GM18868 (cell line): ENCODE data around the gene TEP1.

Experiments used
- ATAC-seq: cut with Tn5 transposase; IDR thresholded peaks from one replicate; pipeline ENCODE4 v1.9.1; 2021; ENCODE audit warnings: mild to moderate bottlenecking, moderate library complexity; ENCODE audit not compliant: unreplicated experiment

TEP1 gene

DNA sequence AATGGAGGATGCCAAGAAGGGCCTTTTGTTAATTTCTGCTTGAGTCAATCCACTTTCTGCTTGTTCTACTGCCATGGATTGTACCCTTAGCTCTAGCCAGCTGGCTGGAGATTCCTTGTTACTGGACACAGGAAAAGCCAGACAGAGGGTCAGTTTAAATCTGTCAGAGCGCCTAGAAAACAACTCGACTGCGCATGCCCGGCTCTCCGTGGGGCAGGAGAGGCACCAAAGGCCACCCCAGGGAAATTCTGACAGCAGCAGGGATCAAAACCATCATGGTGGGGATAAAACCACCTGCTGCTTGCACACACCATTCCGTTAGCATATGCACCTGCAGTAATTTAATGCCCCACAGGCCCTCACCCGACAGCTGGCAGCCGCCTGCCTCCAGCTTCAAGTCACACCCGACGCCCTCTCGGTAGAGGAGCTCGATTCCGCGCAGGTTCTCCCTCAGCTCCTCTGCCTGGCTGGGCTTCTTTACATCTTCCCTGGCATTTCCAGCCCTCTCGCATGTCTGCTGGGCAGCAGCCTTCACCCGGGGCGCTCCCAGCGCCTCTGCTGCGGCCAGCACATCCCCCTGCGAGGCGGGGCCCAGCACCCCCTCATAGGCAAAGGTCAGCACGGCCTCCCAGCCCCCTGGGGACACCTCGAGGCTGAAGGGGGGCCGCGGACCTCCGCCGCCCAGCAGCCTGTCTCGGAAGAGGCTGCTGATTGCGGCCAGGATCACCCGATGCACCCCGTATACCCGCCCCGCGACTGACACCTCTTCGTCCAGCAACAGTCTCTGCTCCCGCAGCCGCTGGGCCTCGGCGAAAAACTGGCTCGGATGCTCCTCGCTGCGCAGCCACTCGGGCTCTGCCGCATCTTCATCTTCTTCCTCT is 21.6 kb upstream of the TEP1 start:
- no peak for ATAC-seq

DNA sequence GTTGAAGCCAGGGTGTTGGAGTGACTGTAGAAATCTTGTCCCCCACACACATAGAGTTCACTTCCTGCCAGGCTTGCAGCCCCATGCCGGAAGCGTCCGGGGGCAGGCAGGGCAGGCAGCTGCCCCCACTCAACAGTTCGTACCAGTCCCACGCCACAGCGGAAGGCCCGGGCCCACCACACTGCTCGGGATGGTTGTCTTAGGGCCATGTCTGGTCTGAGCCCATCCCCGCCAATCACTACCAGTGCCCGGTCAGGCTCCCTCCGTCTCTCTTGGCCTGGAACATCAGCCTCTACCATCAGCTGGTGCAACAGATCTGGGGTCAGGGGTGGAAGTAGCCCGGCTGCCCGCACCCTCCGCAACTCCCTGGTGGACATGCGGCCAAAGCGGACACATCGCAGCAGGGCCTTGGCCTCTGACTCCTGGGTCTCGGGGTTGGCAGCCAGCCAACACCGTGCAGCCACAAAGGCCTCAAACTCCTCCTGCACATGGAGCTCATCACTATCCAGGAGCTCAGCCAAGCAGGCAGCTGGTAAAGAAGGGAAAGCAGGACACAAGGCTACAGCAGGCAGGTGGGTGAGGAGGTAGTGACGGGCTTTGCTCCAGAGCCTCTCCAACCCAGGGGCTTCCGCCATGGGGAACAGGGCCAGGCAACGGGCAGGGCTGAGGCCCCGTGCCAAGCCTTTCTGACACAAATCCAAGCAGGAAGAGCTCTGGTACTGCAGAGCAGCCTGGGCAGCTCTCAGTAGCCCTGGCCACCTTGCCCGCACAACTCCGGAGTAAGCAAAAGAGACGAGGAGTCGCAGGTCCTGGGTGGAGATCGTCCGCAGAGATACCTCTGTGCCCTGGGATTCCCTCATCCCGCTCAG is 16.7 kb upstream of the TEP1 start:
- ATAC-seq: no peak

GRCh38 chr14:20428802-20429201 is 15.5 kb upstream of the TEP1 start:
- ATAC-seq: no peak

DNA sequence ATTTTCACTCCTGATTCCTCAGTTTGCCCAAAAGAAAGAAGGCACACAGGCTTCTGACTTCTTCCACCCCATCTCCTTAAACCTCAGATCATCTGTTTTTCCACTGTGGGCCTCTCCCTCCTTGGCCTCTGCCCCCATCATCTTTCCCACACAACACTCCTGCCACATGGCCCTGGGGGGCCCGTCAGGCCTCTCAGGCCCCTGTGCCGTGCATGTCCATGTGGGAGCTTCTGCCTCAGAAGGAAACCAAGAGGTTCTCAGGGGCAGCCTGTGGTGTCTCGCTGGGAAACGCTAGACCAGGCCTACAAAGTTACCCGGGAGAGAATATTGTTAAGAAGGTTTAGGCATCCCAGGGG is 14.7 kb upstream of the TEP1 start:
- peak; percentile 37 for ATAC-seq

- peak; percentile 86 for ATAC-seq
Observed at GRCh38 chr14:20427231-20428009, 14.1 kb upstream of the TEP1 start.

DNA sequence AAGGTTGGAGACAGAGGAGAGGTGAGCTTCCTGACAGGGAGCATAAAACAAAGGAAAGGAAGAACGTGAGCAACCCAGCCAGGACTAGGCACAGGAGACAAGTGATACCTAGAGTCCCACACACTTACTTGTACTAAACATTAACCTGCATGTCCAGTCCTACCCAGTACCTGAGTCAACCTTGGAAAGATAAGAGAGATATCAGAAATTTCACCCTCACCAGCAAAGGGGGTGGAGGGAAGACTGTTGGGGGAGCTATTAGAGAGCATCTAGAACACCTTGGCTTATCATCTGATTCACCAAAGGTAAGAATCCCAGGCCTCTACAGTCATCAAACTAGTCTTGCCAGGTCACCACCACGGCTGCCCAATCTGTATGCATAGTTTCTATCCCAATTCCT is 11.6 kb upstream of the TEP1 start:
- ATAC-seq: no peak

GRCh38 chr14:20422886-20423285 is 9.6 kb upstream of the TEP1 start:
- ATAC-seq: no peak

- no peak for ATAC-seq
Observed at GRCh38 chr14:20421267-20421666, 8.0 kb upstream of the TEP1 start.

GRCh38 chr14:20419419-20419818 is 6.1 kb upstream of the TEP1 start:
- ATAC-seq: no peak

DNA sequence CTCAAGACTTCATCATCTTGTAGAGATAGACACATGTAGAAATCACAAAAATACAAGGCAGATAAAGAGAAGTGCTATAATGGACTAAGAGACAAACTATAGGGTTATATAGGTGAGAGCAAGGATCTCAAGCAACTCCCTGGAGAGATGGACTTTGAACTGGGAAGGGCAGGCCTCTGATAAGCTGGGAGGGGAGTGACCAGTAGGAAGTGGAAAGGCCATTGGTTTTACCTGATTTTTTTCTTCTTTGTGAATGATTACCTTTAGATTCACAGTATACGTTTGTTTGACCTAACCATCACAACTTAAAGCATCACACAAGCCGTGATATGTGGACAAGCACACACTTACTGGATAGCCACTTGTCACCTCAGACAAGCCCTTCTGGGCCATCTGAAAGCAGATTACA is 5.2 kb upstream of the TEP1 start:
- ATAC-seq: no peak

DNA sequence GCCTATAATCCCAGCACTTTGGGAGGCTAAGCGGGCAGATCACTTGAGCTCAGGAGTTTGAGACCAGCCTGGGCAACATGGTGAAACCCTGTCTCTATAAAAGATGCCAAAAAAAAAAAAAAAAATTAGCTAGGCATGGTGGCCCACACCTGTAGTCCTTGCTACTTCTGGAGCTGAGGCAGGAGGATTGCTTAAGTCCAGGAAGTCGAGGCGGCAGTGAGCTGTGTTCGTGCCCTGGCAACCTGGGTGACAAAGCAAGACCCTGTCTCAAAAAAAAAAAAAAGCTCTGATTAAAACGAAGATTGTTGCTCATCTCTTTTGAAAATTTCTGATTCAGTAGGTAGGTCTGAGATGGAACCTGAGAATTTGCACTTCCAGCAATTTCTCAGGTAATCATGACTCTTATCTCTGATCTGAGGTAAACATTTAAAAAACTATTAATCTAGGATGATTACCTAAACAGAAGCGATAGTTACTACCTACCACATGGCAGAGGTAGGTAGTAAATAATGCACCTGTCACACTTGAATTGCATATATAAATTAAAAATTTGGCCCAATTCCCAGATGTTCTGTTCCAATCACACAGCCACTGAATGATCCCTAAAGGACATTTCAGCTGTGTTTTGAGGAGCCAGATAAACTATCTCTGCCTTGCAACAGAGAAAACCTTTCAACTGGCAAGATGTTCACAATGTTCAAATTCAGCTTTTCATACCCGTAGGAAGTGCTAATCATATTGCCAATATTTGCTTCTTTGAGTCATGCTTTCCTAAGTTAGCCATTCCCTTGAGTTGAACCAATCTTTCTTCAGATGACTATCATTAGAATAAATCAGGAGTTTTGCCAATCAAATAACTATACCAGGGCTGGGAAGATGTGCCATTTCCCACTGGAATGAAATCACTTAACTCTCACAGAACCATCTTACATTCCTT is 4.2 kb upstream of the TEP1 start:
- ATAC-seq: no peak

DNA sequence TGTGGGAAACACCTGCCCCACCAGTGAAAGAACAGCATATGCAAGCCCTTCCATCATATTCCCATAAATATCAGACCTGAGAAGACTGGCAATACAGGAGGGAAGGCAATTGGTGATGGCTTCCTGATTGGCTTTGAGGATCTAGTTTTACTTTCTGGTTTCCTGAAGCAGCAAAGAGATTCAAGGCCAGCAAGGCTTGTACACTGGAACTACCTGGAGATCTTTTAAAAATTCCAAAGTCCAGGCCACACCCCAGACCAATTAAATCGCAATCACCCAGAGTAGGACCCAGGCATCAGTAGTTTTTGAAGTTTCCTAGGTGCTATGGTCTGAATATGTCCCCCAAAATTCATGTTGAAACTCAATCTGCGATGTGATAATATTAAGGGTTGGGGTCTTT is 2.9 kb upstream of the TEP1 start:
- no peak for ATAC-seq

GRCh38 chr14:20415782-20416206 is 2.5 kb upstream of the TEP1 start:
- ATAC-seq: peak; percentile 54

DNA sequence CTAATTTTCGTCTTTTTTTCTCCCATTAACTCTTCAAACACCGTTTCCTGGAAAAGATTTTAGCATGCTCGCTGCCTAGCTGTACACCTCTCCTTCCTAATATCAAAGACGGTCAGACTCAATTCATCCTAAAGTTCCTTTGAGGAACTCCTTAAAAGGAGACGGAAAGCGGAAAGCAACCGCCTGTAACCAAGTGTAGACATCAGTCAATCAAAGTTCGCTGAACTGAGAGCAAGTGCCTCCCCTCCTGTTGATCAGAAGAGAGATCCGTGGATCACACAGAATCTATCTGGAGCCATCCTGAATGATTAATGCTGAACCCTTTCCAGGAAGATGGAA is 412 bp upstream of the TEP1 start:
- ATAC-seq: peak; percentile 48

DNA sequence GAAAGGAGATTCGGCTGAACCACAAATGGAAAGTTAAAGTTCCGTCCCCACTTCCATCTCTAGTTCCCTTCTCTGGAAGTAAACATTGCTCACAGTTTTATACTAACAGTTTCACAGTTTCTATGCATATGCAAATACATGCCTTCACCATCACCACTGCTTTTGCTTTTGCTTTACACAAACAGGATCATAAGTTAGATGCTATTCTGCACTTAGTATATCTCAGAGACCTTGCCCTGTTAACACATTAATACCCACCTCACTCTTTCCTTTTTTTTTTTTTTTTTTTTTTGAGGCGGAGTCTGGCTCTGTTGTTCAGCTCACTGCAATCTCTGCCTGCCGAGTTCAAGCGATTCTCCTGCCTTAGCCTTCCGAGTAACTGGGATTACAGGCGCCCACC is 890 bp downstream of the TEP1 start:
- ATAC-seq: peak; percentile 34

- no peak for ATAC-seq
Observed at GRCh38 chr14:20409226-20409625, 4.1 kb downstream of the TEP1 start.

- ATAC-seq: no peak
Observed at GRCh38 chr14:20403521-20403920, 9.8 kb downstream of the TEP1 start.

GRCh38 chr14:20400965-20401593 is 12.2 kb downstream of the TEP1 start:
- ATAC-seq: no peak

GRCh38 chr14:20400589-20400964 is 12.7 kb downstream of the TEP1 start:
- no peak for ATAC-seq

GRCh38 chr14:20397511-20397910 is 15.8 kb downstream of the TEP1 start:
- ATAC-seq: no peak
